Measurements from ENCODE around the gene SLC30A3. TPM values are rescaled to one million over a fixed set of nuclear protein-coding genes. Genes with fewer than 3 reads are reported as not detected.
"Not testable (repeated sequence)": the region's sequence is repeated elsewhere in the genome, so short reads cannot be mapped to it uniquely, and the experiment has no call there.

SLC30A3 gene
- total and polyA plus RNA-seq, 2 of the 4 experiments (the other 2 are of a cell fraction) = 0.15 TPM; not detected in 1

GRCh38 chr2:27303093-27304025 is 40.5 kb upstream of the SLC30A3 start (continued):
- TF ChIP-seq CTCF (conservative IDR thresholded peaks at IDR 0.05; ENCODE audit: low read depth, low read length) (peak; percentile 92), MXI1 (IDR thresholded peaks at IDR 0.05; ENCODE audit: borderline replicate concordance, low read depth, low read length) (no peak)

- H3K9ac ChIP-seq (ENCODE audit: low read depth, low read length); in situ Hi-C loops (cut with MboI; ENCODE audit: low sequenced_read_pairs); H3K4me1 ChIP-seq (ENCODE audit: control insufficient read depth, insufficient read depth, low read length); BruUV-seq (replicated peaks); H4K8ac ChIP-seq (ENCODE audit: low read depth in 2 of 2, low read length in 2 of 2); H4K5ac ChIP-seq (ENCODE audit: low read depth, low read length); H2BK120ac ChIP-seq (ENCODE audit: low read depth, low read length); ATAC-seq (ENCODE audit: low read depth); dilution Hi-C loops (cut with HindIII; ENCODE audit: low sequenced_read_pairs, unreplicated experiment); H3K36me3 ChIP-seq (ENCODE audit: control insufficient read depth, insufficient read depth, low read length); intact Hi-C loops (cut with micrococcal nuclease); H2BK5ac ChIP-seq (ENCODE audit: low read depth, low read length, poor library complexity, severe bottlenecking); H2BK20ac ChIP-seq (ENCODE audit: low read depth, low read length); H3K14ac ChIP-seq (replicated peaks; ENCODE audit: low read depth, low read length); H3K9me1 ChIP-seq (ENCODE audit: insufficient read depth, low read length); H3K4ac ChIP-seq (ENCODE audit: low read depth, low read length); H3K56ac ChIP-seq (ENCODE audit: extremely low read depth, insufficient read depth, low read length); H2AK5ac ChIP-seq (ENCODE audit: low read depth, low read length); POLR2A ChIA-PET (ENCODE audit: unreplicated experiment); H2AFZ ChIP-seq (replicated peaks; ENCODE audit: low read length, poor library complexity); H3K9me3 ChIP-seq (ENCODE audit: control insufficient read depth, insufficient read depth, low read length); H3K4me2 ChIP-seq (ENCODE audit: low read depth, low read length); H2AK9ac ChIP-seq (replicated peaks; ENCODE audit: low read depth, low read length, poor library complexity); DNase-seq; H3K27ac ChIP-seq (ENCODE audit: insufficient read depth, low read length); H3K79me1 ChIP-seq (ENCODE audit: low read depth in 1 of 2, low read length in 2 of 2); H3K18ac ChIP-seq (ENCODE audit: low read depth, low read length); H2BK15ac ChIP-seq (ENCODE audit: low read depth, low read length); H3K4me3 ChIP-seq (ENCODE audit: insufficient read depth, low read depth, low read length); H4K91ac ChIP-seq (ENCODE audit: insufficient read depth, low read depth, low read length); H4K20me1 ChIP-seq (ENCODE audit: insufficient read depth, low read length); H3K23ac ChIP-seq (ENCODE audit: low read depth, low read length): not testable (repeated sequence)
- no CpG with 5 or more reads among the region's 4 CpGs for WGBS, 2 experiments (ENCODE audit: extremely low coverage in 2 of 2, insufficient read length in 1 of 2)
- CTCF ChIA-PET = interaction anchor here (0.8 to 1.1 kb wide), 2 partner anchors 8 to 20 kb away, joined by 3 to 4 read pairs; no protein-coding TSS in a partner anchor
- peaks cover 18% of the 10 kb centered on the region for H3K27me3 ChIP-seq (ENCODE audit: control insufficient read depth, insufficient read depth, low read length)
Observed at GRCh38 chr2:27300606-27301005, 37.8 kb upstream of the SLC30A3 start.

Measured in IMR-90 (cell line).